WTC11 (cell line): ENCODE measurements around the gene AFG3L2.

ENCODE experiments used
- ATF3 ChIP-seq: sonication (generic); formaldehyde crosslinking; conservative IDR thresholded peaks from 2 replicates; pipeline ENCODE4 v1.8.1; 2022; ENCODE audit warnings: mild to moderate bottlenecking, missing genetic modification reagents
- CTCF ChIP-seq: fragments of 200-600 bp; IDR thresholded peaks from 2 replicates; pipeline ENCODE4 v1.8.0; 2022; ENCODE audit warnings: antibody characterized with exemption
- ESRRA ChIP-seq: sonication (generic); formaldehyde crosslinking; IDR thresholded peaks from 2 replicates; pipeline ENCODE4 v1.8.1; 2022; ENCODE audit warnings: mild to moderate bottlenecking, missing genetic modification reagents, borderline replicate concordance
- ETV6 ChIP-seq: sonication (generic); formaldehyde crosslinking; IDR thresholded peaks from 2 replicates; pipeline ENCODE4 v1.8.1; 2022; ENCODE audit warnings: mild to moderate bottlenecking, missing genetic modification reagents
- TEAD4 ChIP-seq: sonication (generic); formaldehyde crosslinking; IDR thresholded peaks from 2 replicates; pipeline ENCODE4 v1.8.0; 2022; ENCODE audit warnings: mild to moderate bottlenecking, missing genetic modification reagents
- ZBTB43 ChIP-seq: sonication (generic); formaldehyde crosslinking; IDR thresholded peaks from 2 replicates; pipeline ENCODE4 v1.8.1; 2023; ENCODE audit warnings: mild to moderate bottlenecking, missing genetic modification reagents
- ZNF281 ChIP-seq: sonication (generic); formaldehyde crosslinking; IDR thresholded peaks from 2 replicates; pipeline ENCODE4 v1.8.0; 2023; ENCODE audit warnings: mild to moderate bottlenecking, missing genetic modification reagents
- ZNF416 ChIP-seq: fragments of 250-450 bp; sonication (Bioruptor Pico); IDR thresholded peaks from 2 replicates; pipeline ENCODE4 v1.9.0; 2021; ENCODE audit warnings: mild to moderate bottlenecking, inconsistent platforms

- TF ChIP-seq ZNF416: no peak
- no peak for TF ChIP-seq TEAD4 (CRISPR knock-in tag)
- no peak for TF ChIP-seq ZBTB43 (CRISPR knock-in tag)
- TF ChIP-seq CTCF: no peak
- TF ChIP-seq ZNF281: no peak
- no peak for TF ChIP-seq ETV6 (CRISPR knock-in tag)
- no peak for TF ChIP-seq ESRRA (CRISPR knock-in tag)
- TF ChIP-seq ATF3: no peak
Measured at GRCh38 chr18:12299862-12300261, 77.2 kb downstream of the AFG3L2 start.
